H9 (cell line): Measurements from ENCODE around the gene RNPEPL1. TPM values are rescaled to one million over a fixed set of nuclear protein-coding genes. Genes with fewer than 3 reads are reported as not detected.

Experiments used
- DNase-seq: peaks from one replicate; pipeline ENCODE4 v3.0.0-alpha.2; 2017
- H2AFZ ChIP-seq: one replicate; pipeline ENCODE4 v1.6.1; 2013; ENCODE audit warnings: mild to moderate bottlenecking, low read length, control low read depth, moderate library complexity
- H2AK5ac ChIP-seq: 2 replicates; pipeline ENCODE4 v1.6.1; 2013; ENCODE audit warnings: low read length, control low read depth, mixed read lengths; ENCODE audit not compliant: insufficient read length
- H2BK120ac ChIP-seq: one replicate; pipeline ENCODE4 v1.6.1; 2013; ENCODE audit warnings: low read depth, mild to moderate bottlenecking, low read length, control low read depth, inconsistent platforms; ENCODE audit not compliant: poor library complexity, severe bottlenecking
- H2BK12ac ChIP-seq: 2 replicates; pipeline ENCODE4 v1.6.1; 2013; ENCODE audit warnings: low read length, control low read depth, mixed read lengths, low read depth; ENCODE audit not compliant: insufficient read length
- H2BK15ac ChIP-seq: 2 replicates; pipeline ENCODE4 v1.6.1; 2013; ENCODE audit warnings: low read depth, low read length, control low read depth
- H2BK20ac ChIP-seq: one replicate; pipeline ENCODE4 v1.6.1; 2013; ENCODE audit warnings: low read depth, mild to moderate bottlenecking, low read length, control low read depth, inconsistent platforms; ENCODE audit not compliant: poor library complexity, severe bottlenecking
- H2BK5ac ChIP-seq: 2 replicates; pipeline ENCODE4 v1.6.1; 2013; ENCODE audit warnings: low read length, control low read depth, mixed read lengths; ENCODE audit not compliant: insufficient read length
- H3K14ac ChIP-seq: 2 replicates; pipeline ENCODE4 v1.6.1; 2013; ENCODE audit warnings: low read length, control low read depth; ENCODE audit not compliant: insufficient read depth
- H3K18ac ChIP-seq: 2 replicates; pipeline ENCODE4 v1.6.1; 2013; ENCODE audit warnings: low read depth, mild to moderate bottlenecking, mixed read lengths, low read length, control low read depth; ENCODE audit not compliant: insufficient read length
- H3K23ac ChIP-seq: 2 replicates; pipeline ENCODE4 v1.6.1; 2013; ENCODE audit warnings: low read length, control low read depth, mixed read lengths, low read depth; ENCODE audit not compliant: insufficient read length
- H3K23me2 ChIP-seq: 2 replicates; pipeline ENCODE4 v1.6.1; 2013; ENCODE audit warnings: low read depth, mild to moderate bottlenecking, mixed read lengths, low read length, control low read depth; ENCODE audit not compliant: insufficient read length, poor library complexity, severe bottlenecking
- H3K27ac ChIP-seq: 2 replicates; pipeline ENCODE4 v1.5.1; 2013; ENCODE audit warnings: low read length, control low read depth, mixed read lengths, low read depth; ENCODE audit not compliant: insufficient read length
- H3K27me3 ChIP-seq: 2 replicates; pipeline ENCODE4 v1.6.1; 2013; ENCODE audit warnings: low read length, control low read depth, inconsistent platforms; ENCODE audit not compliant: insufficient read depth
- H3K4ac ChIP-seq: 2 replicates; pipeline ENCODE4 v1.6.1; 2013; ENCODE audit warnings: low read depth, mild to moderate bottlenecking, control low read depth, inconsistent platforms, low read length, moderate library complexity
- H3K4me1 ChIP-seq: 2 replicates; pipeline ENCODE4 v1.6.1; 2013; ENCODE audit warnings: low read length, control low read depth, inconsistent platforms; ENCODE audit not compliant: insufficient read depth
- H3K4me2 ChIP-seq: 2 replicates; pipeline ENCODE4 v1.6.1; 2013; ENCODE audit warnings: low read length, control low read depth, mixed read lengths; ENCODE audit not compliant: insufficient read length, insufficient read depth
- H3K56ac ChIP-seq: 2 replicates; pipeline ENCODE4 v1.6.1; 2013; ENCODE audit warnings: low read depth, mild to moderate bottlenecking, mixed read lengths, low read length, control low read depth; ENCODE audit not compliant: insufficient read length
- H3K79me1 ChIP-seq: 2 replicates; pipeline ENCODE4 v1.6.1; 2013; ENCODE audit warnings: low read depth, mild to moderate bottlenecking, moderate library complexity, low read length, control low read depth, inconsistent platforms; ENCODE audit not compliant: insufficient read depth, poor library complexity, severe bottlenecking
- H3K79me2 ChIP-seq: 2 replicates; pipeline ENCODE4 v1.6.1; 2013; ENCODE audit warnings: low read length, control low read depth, inconsistent platforms; ENCODE audit not compliant: insufficient read depth
- H3K9ac ChIP-seq: 2 replicates; pipeline ENCODE4 v1.6.1; 2013; ENCODE audit warnings: low read length, control low read depth, mixed read lengths; ENCODE audit not compliant: insufficient read length; ENCODE audit errors: extremely low read depth
- H3K9me3 ChIP-seq: one replicate; pipeline ENCODE4 v1.6.1; 2013; ENCODE audit warnings: low read depth, low read length, inconsistent platforms; ENCODE audit not compliant: control insufficient read depth
- H3T11ph ChIP-seq: one replicate; pipeline ENCODE4 v1.6.1; 2013; ENCODE audit warnings: mild to moderate bottlenecking, low read length, control low read depth, inconsistent platforms
- H4K20me1 ChIP-seq: one replicate; pipeline ENCODE4 v1.6.1; 2013; ENCODE audit not compliant: control insufficient read depth, insufficient read length, insufficient read depth
- H4K5ac ChIP-seq: 2 replicates; pipeline ENCODE4 v1.6.1; 2013; ENCODE audit warnings: low read depth, mild to moderate bottlenecking, mixed read lengths, low read length, control low read depth; ENCODE audit not compliant: insufficient read length
- H4K8ac ChIP-seq: replicated peaks from 2 replicates; pipeline ENCODE4 v1.6.1; 2013; ENCODE audit warnings: low read length, control low read depth, mixed read lengths, low read depth; ENCODE audit not compliant: insufficient read length
- H4K91ac ChIP-seq: 2 replicates; pipeline ENCODE4 v1.6.1; 2013; ENCODE audit warnings: low read depth, mild to moderate bottlenecking, moderate library complexity, mixed read lengths, low read length, control low read depth; ENCODE audit not compliant: insufficient read length
- H3K27ac Mint-ChIP-seq, 3 experiments: 2 replicates in 2 of 3; 3 replicates in 1 of 3; pipeline ENCODE4 v1.8.0; 2020 to 2021; ENCODE audit warnings: mixed read lengths in 3 of 3, mild to moderate bottlenecking in 1 of 3, moderate library complexity in 1 of 3
- H3K27me3 Mint-ChIP-seq: 2 replicates; pipeline ENCODE4 v1.8.0; 2021; ENCODE audit warnings: low read depth, mild to moderate bottlenecking, moderate library complexity, mixed read lengths
- H3K36me3 Mint-ChIP-seq, 3 experiments: 2 replicates in 2 of 3; 3 replicates in 1 of 3; pipeline ENCODE4 v1.8.0; 2020 to 2021; ENCODE audit warnings: low read depth in 3 of 3, mixed read lengths in 3 of 3; ENCODE audit not compliant: insufficient read depth in 1 of 3
- H3K4me1 Mint-ChIP-seq, 2 experiments: 2 replicates each; pipeline ENCODE4 v1.8.0; 2020; ENCODE audit warnings: mixed read lengths in 2 of 2
- H3K4me3 Mint-ChIP-seq, 2 experiments: 2 replicates in 1 of 2; 3 replicates in 1 of 2; pipeline ENCODE4 v1.8.0; 2020 to 2021; ENCODE audit warnings: mild to moderate bottlenecking in 2 of 2, mixed read lengths in 2 of 2, moderate library complexity in 1 of 2
- H3K9me3 Mint-ChIP-seq, 2 experiments: 2 replicates in 1 of 2; 3 replicates in 1 of 2; pipeline ENCODE4 v1.8.0; 2020; ENCODE audit warnings: mild to moderate bottlenecking in 2 of 2, mixed read lengths in 2 of 2, moderate library complexity in 1 of 2
- WGBS: extraction: QIAGEN DNeasy Blood & Tissue Kit; methylation state at CpG from one replicate; pipeline ENCODE4 v1.1.7; 2013; ENCODE audit warnings: missing lambda C conversion rate, low lambda C conversion rate, mixed read lengths; ENCODE audit not compliant: insufficient read length; ENCODE audit errors: extremely low coverage; 5-methylcytosine and 5-hydroxymethylcytosine counted together
- total RNA-seq: library from RNA; stranded (reverse); gene quantifications from 2 replicates; pipeline ENCODE4 v1.2.1, GENCODE V29; 2021
- TF ChIP-seq, protein P1 (sequence below): fragments of 200-600 bp; sonication (generic); conservative IDR thresholded peaks from 3 replicates; pipeline ENCODE4 v1.8.0; 2021; ENCODE audit warnings: antibody characterized with exemption, mild to moderate bottlenecking

RNPEPL1 gene
- total RNA-seq, 1 experiment from 2014 or later, result 22.5 TPM

DNA sequence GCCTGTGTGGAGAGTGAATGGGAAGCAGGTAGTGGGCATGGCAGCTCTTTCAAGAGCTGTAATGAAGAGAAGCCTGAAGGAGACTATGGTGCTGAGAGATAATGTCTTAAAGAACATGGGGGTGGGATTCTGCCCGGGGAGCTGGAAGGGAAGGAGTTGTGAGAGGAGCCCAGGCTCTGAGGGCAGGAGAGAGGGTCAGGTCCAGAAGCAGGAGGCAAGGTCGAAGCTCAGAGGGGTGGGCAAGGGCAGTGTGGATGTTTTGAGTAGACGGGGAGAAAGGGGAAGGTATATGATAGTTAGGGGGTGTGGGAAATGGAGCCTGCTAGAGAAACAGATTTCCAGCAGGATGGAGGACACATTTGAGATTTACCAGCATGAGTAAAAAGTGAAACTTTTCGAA is 20.4 kb downstream of the RNPEPL1 start:
- no peak overlapping the region for H3K23ac ChIP-seq
- no peak overlapping the region for H2BK120ac ChIP-seq
- TF ChIP-seq, protein P1, sequence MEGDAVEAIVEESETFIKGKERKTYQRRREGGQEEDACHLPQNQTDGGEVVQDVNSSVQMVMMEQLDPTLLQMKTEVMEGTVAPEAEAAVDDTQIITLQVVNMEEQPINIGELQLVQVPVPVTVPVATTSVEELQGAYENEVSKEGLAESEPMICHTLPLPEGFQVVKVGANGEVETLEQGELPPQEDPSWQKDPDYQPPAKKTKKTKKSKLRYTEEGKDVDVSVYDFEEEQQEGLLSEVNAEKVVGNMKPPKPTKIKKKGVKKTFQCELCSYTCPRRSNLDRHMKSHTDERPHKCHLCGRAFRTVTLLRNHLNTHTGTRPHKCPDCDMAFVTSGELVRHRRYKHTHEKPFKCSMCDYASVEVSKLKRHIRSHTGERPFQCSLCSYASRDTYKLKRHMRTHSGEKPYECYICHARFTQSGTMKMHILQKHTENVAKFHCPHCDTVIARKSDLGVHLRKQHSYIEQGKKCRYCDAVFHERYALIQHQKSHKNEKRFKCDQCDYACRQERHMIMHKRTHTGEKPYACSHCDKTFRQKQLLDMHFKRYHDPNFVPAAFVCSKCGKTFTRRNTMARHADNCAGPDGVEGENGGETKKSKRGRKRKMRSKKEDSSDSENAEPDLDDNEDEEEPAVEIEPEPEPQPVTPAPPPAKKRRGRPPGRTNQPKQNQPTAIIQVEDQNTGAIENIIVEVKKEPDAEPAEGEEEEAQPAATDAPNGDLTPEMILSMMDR, result no peak
- H3K79me2 ChIP-seq, result peaks cover 13% of the 10 kb centered on the region
- no peak overlapping the region for H3K14ac ChIP-seq
- Mint-ChIP-seq H3K36me3 (peaks cover 12 to 30% (median 13%) of the 10 kb centered on the region in 3 experiments), H3K9me3 (peaks cover 0 to 2% of the 10 kb centered on the region in 2 experiments; a peak in 1 of 5 replicates), H3K4me3 (peak overlapping the region; percentile 95 to 97; a peak in 3 of 5 replicates), H3K4me1 (peaks cover 23 to 27% of the 10 kb centered on the region in 2 experiments), H3K27ac (0 out of 7 replicates have a peak overlapping the region, but pooled peaks of 1 of the 3 experiments have one; percentile 6), H3K27me3 (no peaks in the 10 kb centered on the region; the same call in 1 of the 2 replicates)
- H2BK5ac ChIP-seq, result no peak overlapping the region
- WGBS, result 100% methylated on average over 1 of the region's 4 CpGs
- no peak overlapping the region for H4K5ac ChIP-seq
- no peak overlapping the region for H3K27ac ChIP-seq
- H3K4me2 ChIP-seq, result no peak overlapping the region
- H2BK15ac ChIP-seq, result no peak overlapping the region
- no peak overlapping the region for H2BK20ac ChIP-seq
- no peaks in the 10 kb centered on the region for H3K9me3 ChIP-seq
- H2AFZ ChIP-seq, result no peak overlapping the region
- H3K9ac ChIP-seq, result no peak overlapping the region
- H3K23me2 ChIP-seq, result peaks cover 14% of the 10 kb centered on the region
- H3K4me1 ChIP-seq, result peaks cover 12% of the 10 kb centered on the region
- no peak overlapping the region for H2AK5ac ChIP-seq
- H4K20me1 ChIP-seq, result no peaks in the 10 kb centered on the region
- H3K18ac ChIP-seq, result no peak overlapping the region
- H3K4ac ChIP-seq, result no peak overlapping the region
- no peak overlapping the region for H2BK12ac ChIP-seq
- H3T11ph ChIP-seq, result no peak overlapping the region
- H3K27me3 ChIP-seq, result no peaks in the 10 kb centered on the region
- no peak overlapping the region for H3K56ac ChIP-seq
- no peak overlapping the region for H4K8ac ChIP-seq
- DNase-seq, result no peak
- H4K91ac ChIP-seq, result no peak overlapping the region
- peaks cover 5% of the 10 kb centered on the region for H3K79me1 ChIP-seq
